Vagina (tissue), 2 donors: ENCODE data around the gene GTF2IRD1. TPM values are rescaled to one million over a fixed set of nuclear protein-coding genes. Genes with fewer than 3 reads are reported as not detected.

Source experiments
- DNase-seq, 2 donors: peaks; one replicate each; pipeline ENCODE4 v3.0.0-alpha.2; 2017; ENCODE audit errors: extremely low spot score in 2 of 2
- H3K27ac ChIP-seq: fragments of 200-600 bp; sonication (generic); one replicate; pipeline ENCODE4 v1.5.1; 2019
- H3K27me3 ChIP-seq: fragments of 200-600 bp; sonication (generic); one replicate; pipeline ENCODE4 v1.5.1; 2019
- H3K36me3 ChIP-seq, 2 donors: fragments of 200-600 bp; sonication (generic); one replicate each; pipeline ENCODE4 v1.5.1; 2017 to 2019
- H3K4me1 ChIP-seq: fragments of 200-600 bp; sonication (generic); one replicate; pipeline ENCODE4 v1.5.1; 2019
- H3K4me3 ChIP-seq, 2 donors: fragments of 200-600 bp; sonication (generic); 1 replicate in 1 of 2; 2 replicates in 1 of 2; pipeline ENCODE4 v1.5.1; 2016 to 2019
- H3K9me3 ChIP-seq: fragments of 200-600 bp; sonication (generic); one replicate; pipeline ENCODE4 v1.5.1; 2019
- CTCF ChIP-seq, 3 experiments: fragments of 450-650 bp in 2 of 3; fragments of 200-600 bp in 1 of 3; sonication (generic) in 1 of 3; IDR thresholded peaks; one replicate each; pipeline ENCODE4 v1.5.1; 2017 to 2019; ENCODE audit warnings: antibody characterized with exemption in 3 of 3, mild to moderate bottlenecking in 2 of 3, moderate library complexity in 2 of 3
- POLR2A ChIP-seq, 2 donors: fragments of 450-650 bp; IDR thresholded peaks; one replicate each; pipeline ENCODE4 v1.6.1; 2017; ENCODE audit warnings: antibody characterized with exemption in 2 of 2, mild to moderate bottlenecking in 2 of 2, moderate library complexity in 2 of 2
- POLR2AphosphoS5 ChIP-seq, 2 donors: sonication (generic); formaldehyde crosslinking; IDR thresholded peaks; one replicate each; pipeline ENCODE4 v1.9.0; 2017; ENCODE audit warnings: antibody characterized with exemption in 2 of 2, mild to moderate bottlenecking in 2 of 2, low read depth in 1 of 2; ENCODE audit not compliant: insufficient read depth in 1 of 2
- intact Hi-C: fragments of 100-400 bp; cut with DNase I; formaldehyde crosslinking; loops from one replicate; pipeline ENCODE4 v1.15.1; 2023
- total RNA-seq: library from RNA; depleted of rRNA; stranded (reverse); fragments of >200 nt; gene quantifications from one replicate; pipeline ENCODE4 v1.2.3, GENCODE V29; 2016

Gene GTF2IRD1
- total RNA-seq, 1 donor from 2014 or later: 33.6 TPM

DNA sequence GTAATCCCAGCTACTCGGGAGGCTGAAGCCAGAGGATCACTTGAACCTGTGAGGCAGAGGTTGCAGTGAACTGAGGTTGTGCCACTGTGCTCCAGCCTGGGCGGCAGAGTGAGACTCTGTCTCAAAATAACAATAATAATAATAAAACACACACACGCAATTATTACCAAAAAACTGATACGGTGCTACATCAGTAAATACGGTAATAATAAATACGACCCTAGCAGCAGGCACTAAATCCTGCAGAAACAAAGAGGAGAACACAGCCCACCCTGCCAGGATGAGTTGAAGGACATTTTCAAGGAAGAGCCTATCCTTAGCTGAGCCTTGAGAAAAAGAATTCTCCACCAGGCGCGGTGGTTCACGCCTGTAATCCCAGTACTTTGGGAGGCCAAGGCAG lies 169.4 kb downstream of the GTF2IRD1 start:
- H3K9me3 ChIP-seq: no peaks in the 10 kb centered on the region
- DNase-seq: no peak
- no peak overlapping the region for H3K4me3 ChIP-seq
- H3K36me3 ChIP-seq: no peaks in the 10 kb centered on the region
- TF ChIP-seq POLR2AphosphoS5 (IDR thresholded peaks at IDR 0.05; ENCODE audit: insufficient read depth in 1 of 2, low read depth in 1 of 2) (no peak), CTCF (IDR thresholded peaks at IDR 0.05) (no peak), POLR2A (IDR thresholded peaks at IDR 0.05) (no peak)
- H3K27ac ChIP-seq: no peak overlapping the region
- no peaks in the 10 kb centered on the region for H3K27me3 ChIP-seq
- intact Hi-C loops: no loop called here
- H3K4me1 ChIP-seq: peaks cover 9% of the 10 kb centered on the region

DNA sequence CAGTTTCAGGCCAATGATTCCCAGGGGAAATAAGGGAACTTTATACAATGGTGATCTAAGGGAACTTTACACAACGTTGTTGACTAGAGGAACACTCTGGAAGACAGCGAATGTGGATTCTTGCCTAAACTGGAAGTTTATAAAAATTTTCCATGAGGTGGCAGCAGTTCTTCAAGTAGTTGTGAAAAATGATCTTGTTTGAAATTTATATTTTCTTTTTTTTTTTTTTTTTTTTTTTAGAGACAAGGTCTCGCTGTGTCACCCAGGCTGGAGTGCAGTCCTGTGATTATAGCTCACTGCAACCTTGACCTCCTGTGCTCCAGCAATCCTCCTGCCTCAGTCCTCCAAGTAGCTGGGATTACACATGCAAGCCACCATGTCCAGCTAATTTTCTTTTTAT lies 171.7 kb downstream of the GTF2IRD1 start:
- Histone ChIP-seq H3K4me1 (peaks cover 21% of the 10 kb centered on the region), H3K4me3 (no peak overlapping the region), H3K27ac (peak overlapping the region; percentile 54), H3K9me3 (no peaks in the 10 kb centered on the region), H3K36me3 (no peaks in the 10 kb centered on the region), H3K27me3 (no peaks in the 10 kb centered on the region)
- no peak for DNase-seq
- intact Hi-C loops: no loop called here
- TF ChIP-seq POLR2AphosphoS5 (IDR thresholded peaks at IDR 0.05; ENCODE audit: insufficient read depth in 1 of 2, low read depth in 1 of 2) (no peak), CTCF (IDR thresholded peaks at IDR 0.05) (no peak), POLR2A (IDR thresholded peaks at IDR 0.05) (no peak)

GRCh38 chr7:74627661-74628411 lies 174.1 kb downstream of the GTF2IRD1 start:
- intact Hi-C loops: no loop called here
- peak in 1 of 2 donors; percentile 33 for TF ChIP-seq POLR2AphosphoS5 (IDR thresholded peaks at IDR 0.05; ENCODE audit: insufficient read depth in 1 of 2, low read depth in 1 of 2)
- TF ChIP-seq CTCF (IDR thresholded peaks at IDR 0.05): no peak
- TF ChIP-seq POLR2A (IDR thresholded peaks at IDR 0.05): no peak

GRCh38 chr7:74632505-74632904 lies 178.8 kb downstream of the GTF2IRD1 start:
- no peak for TF ChIP-seq POLR2AphosphoS5 (IDR thresholded peaks at IDR 0.05; ENCODE audit: insufficient read depth in 1 of 2, low read depth in 1 of 2)
- no peak for TF ChIP-seq POLR2A (IDR thresholded peaks at IDR 0.05)
- no peak for TF ChIP-seq CTCF (IDR thresholded peaks at IDR 0.05)
- intact Hi-C loops: loop anchor here (5.0 kb wide), 1 partner anchor 1475 kb away; no protein-coding TSS in a partner anchor
- DNase-seq: no peak
- H3K9me3 ChIP-seq: no peaks in the 10 kb centered on the region
- no peak overlapping the region for H3K27ac ChIP-seq
- H3K36me3 ChIP-seq: no peaks in the 10 kb centered on the region
- H3K27me3 ChIP-seq: no peaks in the 10 kb centered on the region
- H3K4me1 ChIP-seq: peaks cover 29% of the 10 kb centered on the region
- no peak overlapping the region for H3K4me3 ChIP-seq

More at GRCh38 chr7:74627661-74628411, 174.1 kb downstream of the GTF2IRD1 start:
- DNase-seq: no peak
- Histone ChIP-seq H3K27me3 (no peaks in the 10 kb centered on the region), H3K4me1 (peaks cover 21% of the 10 kb centered on the region), H3K9me3 (no peaks in the 10 kb centered on the region), H3K36me3 (no peaks in the 10 kb centered on the region), H3K27ac (peak overlapping the region; percentile 47), H3K4me3 (no peak overlapping the region)

DNA sequence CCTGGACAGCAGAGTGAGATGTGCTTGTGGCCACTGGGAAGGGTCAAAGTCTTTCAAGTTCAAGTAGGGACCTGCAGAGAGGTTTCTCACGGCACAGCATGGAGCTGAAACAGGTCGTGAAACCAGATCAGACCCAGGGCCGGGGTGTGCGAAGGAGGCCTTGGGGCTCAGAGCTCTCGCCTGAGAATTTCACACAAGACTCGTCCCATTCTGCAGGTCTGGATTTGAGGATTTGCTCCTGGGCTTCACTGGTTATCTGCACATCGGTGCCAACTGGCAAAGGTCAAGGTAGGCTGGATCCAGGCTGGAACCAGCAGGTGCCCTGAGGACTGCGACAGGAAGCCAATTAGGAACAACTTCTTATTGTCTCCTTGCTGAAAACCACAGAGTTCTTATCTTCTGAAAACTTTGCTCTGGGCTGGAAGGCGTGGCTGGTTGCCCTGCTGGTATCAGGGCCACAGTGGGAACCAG lies 179.8 kb downstream of the GTF2IRD1 start:
- H3K27me3 ChIP-seq: no peaks in the 10 kb centered on the region
- DNase-seq: no peak
- intact Hi-C loops: loop anchor here (5.0 kb wide), 1 partner anchor 1474 kb away; no protein-coding TSS in a partner anchor
- no peak overlapping the region for H3K4me3 ChIP-seq
- H3K27ac ChIP-seq: no peak overlapping the region
- TF ChIP-seq POLR2AphosphoS5 (IDR thresholded peaks at IDR 0.05; ENCODE audit: insufficient read depth in 1 of 2, low read depth in 1 of 2) (no peak), POLR2A (IDR thresholded peaks at IDR 0.05) (no peak), CTCF (IDR thresholded peaks at IDR 0.05) (no peak)
- H3K4me1 ChIP-seq: peaks cover 22% of the 10 kb centered on the region
- no peaks in the 10 kb centered on the region for H3K9me3 ChIP-seq
- H3K36me3 ChIP-seq: no peaks in the 10 kb centered on the region
